ENCODE measurements around the gene ARSH. TPM values are rescaled to one million over a fixed set of nuclear protein-coding genes. Genes with fewer than 3 reads are reported as not detected.

ARSH gene
- total RNA-seq, 2 experiments from 2014 or later: not detected

GRCh38 chrX:3066555-3066954 lies 60.2 kb downstream of the ARSH start:
- DNase-seq (no peak), ATAC-seq (no peak)
- no peaks in the 10 kb centered on the region for H3K9me3 Mint-ChIP-seq
- no peaks in the 10 kb centered on the region for H3K27me3 Mint-ChIP-seq
- H3K27ac Mint-ChIP-seq: no peak overlapping the region
- H3K4me1 Mint-ChIP-seq (ENCODE audit: low read depth): no peaks in the 10 kb centered on the region
- H3K36me3 Mint-ChIP-seq (ENCODE audit: low read depth): no peaks in the 10 kb centered on the region
- TF ChIP-seq CTCF (IDR thresholded peaks at IDR 0.05): no peak
- ChIA-PET CTCF (no interaction called here), POLR2A (no interaction called here)
- intact Hi-C loops (cut with micrococcal nuclease): no loop called here
- no peak overlapping the region for H3K4me3 Mint-ChIP-seq

- ATAC-seq (no peak), DNase-seq (no peak)
- H3K9me3 Mint-ChIP-seq: no peaks in the 10 kb centered on the region
- POLR2A ChIA-PET: no interaction called here
- CTCF ChIA-PET: no interaction called here
- no peaks in the 10 kb centered on the region for H3K4me1 Mint-ChIP-seq (ENCODE audit: low read depth)
- H3K36me3 Mint-ChIP-seq (ENCODE audit: low read depth): no peaks in the 10 kb centered on the region
- intact Hi-C loops (cut with micrococcal nuclease): no loop called here
- H3K27me3 Mint-ChIP-seq: peaks cover 12% of the 10 kb centered on the region
- no peak overlapping the region for H3K27ac Mint-ChIP-seq
- no peak for TF ChIP-seq CTCF (IDR thresholded peaks at IDR 0.05)
- H3K4me3 Mint-ChIP-seq: no peak overlapping the region
Observed at GRCh38 chrX:3075959-3076358, 69.6 kb downstream of the ARSH start.

- ATAC-seq (no peak), DNase-seq (no peak)
- no peak for TF ChIP-seq CTCF (IDR thresholded peaks at IDR 0.05)
- no peak overlapping the region for H3K4me3 Mint-ChIP-seq
- H3K36me3 Mint-ChIP-seq (ENCODE audit: low read depth): no peaks in the 10 kb centered on the region
- peaks cover 12% of the 10 kb centered on the region for H3K27me3 Mint-ChIP-seq
- H3K4me1 Mint-ChIP-seq (ENCODE audit: low read depth): no peaks in the 10 kb centered on the region
- POLR2A ChIA-PET: no interaction called here
- intact Hi-C loops (cut with micrococcal nuclease): no loop called here
- CTCF ChIA-PET: no interaction called here
- H3K27ac Mint-ChIP-seq: no peak overlapping the region
- no peaks in the 10 kb centered on the region for H3K9me3 Mint-ChIP-seq
Observed at GRCh38 chrX:3076416-3076991, 70.2 kb downstream of the ARSH start.

Other genes with a start within 250 kb of the ARSH start
- not detected for gene GYG2, start 177.6 kb upstream of the ARSH start, total RNA-seq
- gene ARSD, start 77.2 kb upstream of the ARSH start, total RNA-seq: 1 to 10 TPM in 1 of 2 experiments, under 1 TPM in 1; 0.98 to 1.2 TPM
- not detected for gene ARSF, start 34.9 kb downstream of the ARSH start, total RNA-seq